Chondrocyte (in vitro differentiated cells): ENCODE measurements around the gene CCDC91. TPM values are rescaled to one million over a fixed set of nuclear protein-coding genes. Genes with fewer than 3 reads are reported as not detected.

Source experiments
- DNase-seq: peaks from one replicate; pipeline ENCODE4 v3.0.0; 2021; ENCODE audit warnings: mixed read lengths, low spot score
- H3K27ac Mint-ChIP-seq: one replicate; pipeline ENCODE4 v1.8.0; 2021; ENCODE audit warnings: mild to moderate bottlenecking, moderate library complexity, mixed read lengths; ENCODE audit not compliant: unreplicated experiment
- H3K27me3 Mint-ChIP-seq: 2 replicates; pipeline ENCODE4 v1.8.0; 2021; ENCODE audit warnings: low read depth, mixed read lengths
- H3K36me3 Mint-ChIP-seq: 2 replicates; pipeline ENCODE4 v1.8.0; 2021; ENCODE audit warnings: low read depth, mixed read lengths
- H3K4me1 Mint-ChIP-seq: 2 replicates; pipeline ENCODE4 v1.8.0; 2021; ENCODE audit warnings: low read depth, mild to moderate bottlenecking, mixed read lengths
- H3K4me3 Mint-ChIP-seq: one replicate; pipeline ENCODE4 v1.8.0; 2021; ENCODE audit warnings: mild to moderate bottlenecking, moderate library complexity, mixed read lengths; ENCODE audit not compliant: unreplicated experiment
- H3K9me3 Mint-ChIP-seq: 2 replicates; pipeline ENCODE4 v1.8.0; 2021; ENCODE audit warnings: low read depth, mixed read lengths
- total RNA-seq: library from RNA; stranded (reverse); gene quantifications from 3 replicates; pipeline ENCODE4 v1.2.1, GENCODE V29; 2021
- TF ChIP-seq, protein P1 (sequence below): fragments of 200-600 bp; sonication (generic); IDR thresholded peaks from 2 replicates; pipeline ENCODE4 v1.5.0; 2021; ENCODE audit warnings: antibody characterized with exemption, mild to moderate bottlenecking, moderate library complexity

The CCDC91 gene
- total RNA-seq, 1 donor from 2014 or later = 17.7 TPM

GRCh38 chr12:28536088-28536487, 345.8 kb downstream of the CCDC91 start:
- TF ChIP-seq, protein P1, sequence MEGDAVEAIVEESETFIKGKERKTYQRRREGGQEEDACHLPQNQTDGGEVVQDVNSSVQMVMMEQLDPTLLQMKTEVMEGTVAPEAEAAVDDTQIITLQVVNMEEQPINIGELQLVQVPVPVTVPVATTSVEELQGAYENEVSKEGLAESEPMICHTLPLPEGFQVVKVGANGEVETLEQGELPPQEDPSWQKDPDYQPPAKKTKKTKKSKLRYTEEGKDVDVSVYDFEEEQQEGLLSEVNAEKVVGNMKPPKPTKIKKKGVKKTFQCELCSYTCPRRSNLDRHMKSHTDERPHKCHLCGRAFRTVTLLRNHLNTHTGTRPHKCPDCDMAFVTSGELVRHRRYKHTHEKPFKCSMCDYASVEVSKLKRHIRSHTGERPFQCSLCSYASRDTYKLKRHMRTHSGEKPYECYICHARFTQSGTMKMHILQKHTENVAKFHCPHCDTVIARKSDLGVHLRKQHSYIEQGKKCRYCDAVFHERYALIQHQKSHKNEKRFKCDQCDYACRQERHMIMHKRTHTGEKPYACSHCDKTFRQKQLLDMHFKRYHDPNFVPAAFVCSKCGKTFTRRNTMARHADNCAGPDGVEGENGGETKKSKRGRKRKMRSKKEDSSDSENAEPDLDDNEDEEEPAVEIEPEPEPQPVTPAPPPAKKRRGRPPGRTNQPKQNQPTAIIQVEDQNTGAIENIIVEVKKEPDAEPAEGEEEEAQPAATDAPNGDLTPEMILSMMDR = peak; percentile 11
- H3K4me3 Mint-ChIP-seq = no peak overlapping the region
- H3K9me3 Mint-ChIP-seq = peaks cover 4% of the 10 kb centered on the region
- H3K27me3 Mint-ChIP-seq = no peaks in the 10 kb centered on the region
- H3K36me3 Mint-ChIP-seq = peaks cover 2% of the 10 kb centered on the region
- peak overlapping the region; percentile 2 for H3K27ac Mint-ChIP-seq
- DNase-seq = no peak
- peaks cover 33% of the 10 kb centered on the region for H3K4me1 Mint-ChIP-seq

- Mint-ChIP-seq H3K27ac (no peak overlapping the region), H3K9me3 (peaks cover 4% of the 10 kb centered on the region), H3K4me1 (peaks cover 33% of the 10 kb centered on the region), H3K36me3 (peaks cover 2% of the 10 kb centered on the region), H3K4me3 (no peak overlapping the region), H3K27me3 (no peaks in the 10 kb centered on the region)
- no peak for DNase-seq
- TF ChIP-seq, protein P1 = no peak
These were observed 347.2 kb downstream of the CCDC91 start for GRCh38 chr12:28537474-28537873.

DNA sequence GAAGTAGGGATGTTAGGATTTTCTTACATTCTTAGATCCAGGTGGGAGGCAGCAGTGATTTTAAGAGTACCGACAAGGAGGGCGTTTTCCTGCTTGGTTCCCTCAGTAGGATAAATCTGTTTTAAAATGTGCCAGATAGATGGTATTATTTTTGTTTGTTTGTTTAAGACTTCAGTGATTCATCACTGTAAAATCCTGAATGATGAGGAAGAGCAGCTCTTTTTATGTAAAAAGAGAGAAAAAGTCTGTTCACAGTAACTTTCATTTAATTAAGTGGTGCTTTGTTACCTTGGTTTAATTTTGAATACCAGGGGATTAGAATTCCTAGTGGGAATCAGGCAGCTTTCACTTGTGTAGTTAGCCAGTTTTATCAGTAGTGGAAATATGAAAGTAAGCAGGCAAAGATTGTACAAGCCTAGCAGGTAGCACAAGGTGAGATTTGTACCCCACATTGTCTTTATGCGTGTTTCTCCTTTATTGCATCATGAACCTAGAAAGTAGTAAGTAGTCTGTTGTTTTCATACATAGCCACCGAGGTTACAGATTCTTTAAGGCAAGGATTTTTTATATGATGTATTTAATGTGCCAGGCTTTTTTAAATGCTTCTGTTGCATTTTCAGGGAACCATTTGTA, 349.6 kb downstream of the CCDC91 start:
- Mint-ChIP-seq H3K4me1 (peaks cover 28% of the 10 kb centered on the region), H3K27ac (no peak overlapping the region), H3K4me3 (no peak overlapping the region), H3K9me3 (peaks cover 4% of the 10 kb centered on the region), H3K27me3 (no peaks in the 10 kb centered on the region), H3K36me3 (peaks cover 7% of the 10 kb centered on the region)
- TF ChIP-seq, protein P1 = no peak
- DNase-seq = no peak

DNA sequence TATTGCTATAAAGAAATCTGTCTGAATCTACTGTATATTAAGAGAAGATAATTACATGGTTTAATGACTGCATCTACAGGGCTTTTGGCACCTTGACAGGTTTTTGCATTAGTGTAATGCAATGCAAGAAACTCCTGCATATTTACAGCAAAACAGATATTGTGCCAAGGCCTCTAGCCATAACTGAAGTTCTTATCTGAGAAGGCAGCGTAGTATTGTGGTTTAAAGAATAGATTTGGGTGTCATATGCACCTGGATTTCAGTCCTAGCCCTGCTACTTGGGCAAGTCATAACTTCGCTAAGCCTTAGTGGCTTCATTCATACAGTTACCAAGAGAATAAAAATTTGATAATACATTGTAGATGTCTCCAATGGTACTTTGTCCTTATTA, 350.1 kb downstream of the CCDC91 start:
- Mint-ChIP-seq H3K9me3 (peaks cover 4% of the 10 kb centered on the region), H3K27me3 (no peaks in the 10 kb centered on the region), H3K27ac (no peak overlapping the region), H3K36me3 (peaks cover 7% of the 10 kb centered on the region), H3K4me1 (peaks cover 23% of the 10 kb centered on the region), H3K4me3 (no peak overlapping the region)
- no peak for DNase-seq
- TF ChIP-seq, protein P1 = no peak

DNA sequence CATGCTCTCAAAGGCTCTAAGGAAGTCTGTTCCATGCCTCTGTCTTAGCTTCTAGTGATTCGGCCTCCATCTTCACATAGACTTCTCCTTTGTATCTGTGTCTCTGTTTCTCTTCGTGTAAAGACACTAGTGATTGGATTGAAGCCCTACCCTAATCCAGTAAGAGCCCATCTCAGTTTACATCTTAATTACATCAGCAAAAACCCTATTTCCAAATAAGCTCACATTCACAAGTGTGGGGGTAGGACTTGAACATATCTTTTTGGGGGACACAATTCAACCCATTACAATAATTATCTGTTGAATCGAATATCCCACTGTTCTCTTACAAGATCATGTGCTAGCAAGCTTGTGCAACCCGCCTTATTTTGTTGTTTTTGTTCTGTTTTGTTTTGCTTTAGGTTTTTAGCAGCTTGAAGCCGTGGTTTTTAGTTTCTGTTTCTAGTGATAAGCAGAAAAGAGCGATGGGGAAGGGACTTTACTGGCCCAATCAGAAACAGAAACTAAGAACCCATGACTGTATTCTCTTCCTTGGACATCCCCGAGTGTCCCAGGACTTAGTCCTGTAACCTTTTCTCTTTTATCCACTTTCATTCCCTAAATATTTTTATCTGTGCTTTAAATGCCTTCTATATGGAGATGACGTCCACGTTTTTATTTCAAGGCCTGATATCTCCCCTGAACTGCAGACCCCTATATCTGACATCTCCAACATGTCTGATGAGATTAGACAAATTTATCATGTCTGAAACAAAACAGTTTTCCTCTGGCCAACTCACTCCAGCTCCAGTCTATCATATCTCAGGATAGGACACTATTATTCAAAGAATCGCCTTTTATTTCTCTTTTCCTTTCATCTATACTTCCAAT, 353.0 kb downstream of the CCDC91 start:
- H3K27me3 Mint-ChIP-seq = no peaks in the 10 kb centered on the region
- TF ChIP-seq, protein P1 = no peak
- H3K9me3 Mint-ChIP-seq = peaks cover 4% of the 10 kb centered on the region
- DNase-seq = no peak
- no peak overlapping the region for H3K27ac Mint-ChIP-seq
- H3K4me1 Mint-ChIP-seq = peaks cover 6% of the 10 kb centered on the region
- peaks cover 7% of the 10 kb centered on the region for H3K36me3 Mint-ChIP-seq
- no peak overlapping the region for H3K4me3 Mint-ChIP-seq
